ENCODE data around the gene CELF1. TPM values are rescaled to one million over a fixed set of nuclear protein-coding genes. Genes with fewer than 3 reads are reported as not detected.

The CELF1 gene
- total and polyA plus RNA-seq, 10 of the 15 experiments (the other 5 are each of a cell fraction or from before 2014, with no cell fraction given) = 35.3 to 128 (median 85.7) TPM

DNA sequence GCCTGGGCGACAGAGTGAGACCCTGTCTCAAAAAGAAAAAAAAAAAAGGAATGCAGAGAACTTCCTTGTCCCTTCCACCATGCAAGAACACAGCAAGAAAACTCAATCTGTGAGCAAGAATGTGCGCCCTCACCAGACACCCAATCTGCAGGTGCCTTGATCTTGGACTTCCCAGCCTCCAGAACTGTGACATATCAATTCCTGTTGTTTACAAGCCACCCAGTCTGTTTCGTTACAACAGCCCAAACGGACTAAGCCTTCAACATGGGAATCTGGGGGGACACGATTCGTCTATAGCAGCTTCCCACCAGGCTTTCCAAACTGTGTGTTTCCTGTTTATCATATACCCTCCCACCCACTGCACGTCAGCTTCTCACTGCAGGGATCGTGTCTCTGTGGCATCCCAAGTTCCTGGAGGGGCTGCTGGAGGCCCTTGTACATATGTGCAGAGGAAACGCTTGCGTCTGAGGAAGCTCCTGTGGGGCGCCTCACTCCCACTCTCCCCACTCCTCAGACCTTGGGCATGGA, 115.7 kb downstream of the CELF1 start:
- Histone ChIP-seq H3K27ac (ENCODE audit: control insufficient read depth, insufficient read depth) (no peak overlapping the region), H3K9me3 (replicated peaks; ENCODE audit: control insufficient read depth, insufficient read depth, low read length) (no peaks in the 10 kb centered on the region), H3K36me3 (ENCODE audit: control insufficient read depth in 2 of 2, insufficient read depth in 2 of 2, low read length in 1 of 2) (no peaks in the 10 kb centered on the region), H4K20me1 (ENCODE audit: control insufficient read depth, insufficient read depth) (no peaks in the 10 kb centered on the region), H3K79me2 (ENCODE audit: control insufficient read depth, insufficient read depth, low read length) (no peaks in the 10 kb centered on the region), H3K4me1 (ENCODE audit: control insufficient read depth, insufficient read depth, low read length) (no peaks in the 10 kb centered on the region), H3K4me3 (no peak overlapping the region), H3K4me2 (ENCODE audit: control insufficient read depth, insufficient read depth) (no peak overlapping the region), H2AFZ (ENCODE audit: control insufficient read depth, low read depth, low read length) (no peak overlapping the region), H3K9ac (ENCODE audit: control insufficient read depth, insufficient read depth, low read length) (no peak overlapping the region), H3K27me3 (replicated peaks in 1 of 2; ENCODE audit: control insufficient read depth in 2 of 2, insufficient read depth in 2 of 2, low read length in 1 of 2) (no peaks in the 10 kb centered on the region; a peak in 1 of 4 replicates)
- BruUV-seq (replicated peaks) = no TSS peak
- RAD21 ChIA-PET (ENCODE audit: unreplicated experiment) = no interaction called here
- SMC1A ChIA-PET (ENCODE audit: uncharacterized antibody, unreplicated experiment) = no interaction called here
- TF ChIP-seq GATAD2B (conservative IDR thresholded peaks at IDR 0.05; ENCODE audit: low read depth) = no peak
- TF ChIP-seq SMAD5 (IDR thresholded peaks at IDR 0.05; ENCODE audit: low read depth) = no peak
- TF ChIP-seq KLF5 (IDR thresholded peaks at IDR 0.05; ENCODE audit: partially characterized antibody) = no peak
- TF ChIP-seq, protein P1, sequence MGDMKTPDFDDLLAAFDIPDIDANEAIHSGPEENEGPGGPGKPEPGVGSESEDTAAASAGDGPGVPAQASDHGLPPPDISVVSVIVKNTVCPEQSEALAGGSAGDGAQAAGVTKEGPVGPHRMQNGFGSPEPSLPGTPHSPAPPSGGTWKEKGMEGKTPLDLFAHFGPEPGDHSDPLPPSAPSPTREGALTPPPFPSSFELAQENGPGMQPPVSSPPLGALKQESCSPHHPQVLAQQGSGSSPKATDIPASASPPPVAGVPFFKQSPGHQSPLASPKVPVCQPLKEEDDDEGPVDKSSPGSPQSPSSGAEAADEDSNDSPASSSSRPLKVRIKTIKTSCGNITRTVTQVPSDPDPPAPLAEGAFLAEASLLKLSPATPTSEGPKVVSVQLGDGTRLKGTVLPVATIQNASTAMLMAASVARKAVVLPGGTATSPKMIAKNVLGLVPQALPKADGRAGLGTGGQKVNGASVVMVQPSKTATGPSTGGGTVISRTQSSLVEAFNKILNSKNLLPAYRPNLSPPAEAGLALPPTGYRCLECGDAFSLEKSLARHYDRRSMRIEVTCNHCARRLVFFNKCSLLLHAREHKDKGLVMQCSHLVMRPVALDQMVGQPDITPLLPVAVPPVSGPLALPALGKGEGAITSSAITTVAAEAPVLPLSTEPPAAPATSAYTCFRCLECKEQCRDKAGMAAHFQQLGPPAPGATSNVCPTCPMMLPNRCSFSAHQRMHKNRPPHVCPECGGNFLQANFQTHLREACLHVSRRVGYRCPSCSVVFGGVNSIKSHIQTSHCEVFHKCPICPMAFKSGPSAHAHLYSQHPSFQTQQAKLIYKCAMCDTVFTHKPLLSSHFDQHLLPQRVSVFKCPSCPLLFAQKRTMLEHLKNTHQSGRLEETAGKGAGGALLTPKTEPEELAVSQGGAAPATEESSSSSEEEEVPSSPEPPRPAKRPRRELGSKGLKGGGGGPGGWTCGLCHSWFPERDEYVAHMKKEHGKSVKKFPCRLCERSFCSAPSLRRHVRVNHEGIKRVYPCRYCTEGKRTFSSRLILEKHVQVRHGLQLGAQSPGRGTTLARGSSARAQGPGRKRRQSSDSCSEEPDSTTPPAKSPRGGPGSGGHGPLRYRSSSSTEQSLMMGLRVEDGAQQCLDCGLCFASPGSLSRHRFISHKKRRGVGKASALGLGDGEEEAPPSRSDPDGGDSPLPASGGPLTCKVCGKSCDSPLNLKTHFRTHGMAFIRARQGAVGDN (IDR thresholded peaks at IDR 0.05) = no peak
- no peak for TF ChIP-seq YBX1 (IDR thresholded peaks at IDR 0.05)
- no peak for TF ChIP-seq TARDBP (IDR thresholded peaks at IDR 0.05; ENCODE audit: borderline replicate concordance)
- no peak for TF ChIP-seq EP300 (IDR thresholded peaks at IDR 0.05; ENCODE audit: borderline replicate concordance in 1 of 2, control insufficient read depth in 1 of 2, low read depth in 2 of 2, low read length in 2 of 2)
- WGBS (ENCODE audit: insufficient coverage, insufficient replicate concordance, low lambda C conversion rate, missing lambda C conversion rate) = 59% methylated on average over 11 of the region's 11 CpGs
- DNase-seq (ENCODE audit: low read depth, low spot score) (no peak), ATAC-seq (no peak), FAIRE-seq (no peak)
- CTCF ChIA-PET = no interaction called here
- in situ Hi-C loops (cut with MboI) = no loop called here
- intact Hi-C loops (cut with micrococcal nuclease; ENCODE audit: unreplicated experiment) = no loop called here
- POLR2A ChIA-PET = no interaction called here
